A549 (cell line): ENCODE measurements around the gene HOXC10. TPM values are rescaled to one million over a fixed set of nuclear protein-coding genes. Genes with fewer than 3 reads are reported as not detected.

Experiments used
- ATAC-seq, 2 experiments: fragments of 200-7000 bp in 1 of 2; fragments of >200 bp in 1 of 2; cut with Nextera tagmentation in 1 of 2; cut with Tn5 transposase in 1 of 2; 3 replicates each; pipeline versions ENCODE4 v1.8.0 to v1.9.1; 2018 to 2020; ENCODE audit warnings: mild to moderate bottlenecking in 1 of 2, moderate library complexity in 1 of 2
- CTCF ChIA-PET: fragments of 300-600 bp; sonication (Branson Sonifier 250); formaldehyde crosslinking; extraction: SDS; loops from one replicate; lab custom pipeline; 2021; ENCODE audit warnings: antibody characterized with exemption, inconsistent platforms; lab: Yijun Ruan, JAX
- POLR2A ChIA-PET: fragments of 350-600 bp; formaldehyde crosslinking; extraction: SDS; loops from one replicate; lab custom pipeline; 2021; ENCODE audit warnings: antibody characterized with exemption, inconsistent platforms; lab: Yijun Ruan, JAX
- DNase-seq, 2 experiments: peaks; one replicate each; pipeline versions ENCODE4 v3.0.0 to v3.0.0-alpha.2; 2011 to 2016; ENCODE audit warnings: low read depth in 1 of 2, low spot score in 1 of 2
- FAIRE-seq: peaks from 2 replicates; lab custom pipeline; 2011; peaks lifted over from hg19 to GRCh38; lab: Jason Lieb, UNC
- H3K27ac ChIP-seq, 2 experiments: fragments of >200 bp; sonication (Bioruptor Twin); formaldehyde crosslinking; 3 replicates each; pipeline ENCODE4 v1.5.1; 2016 to 2017
- H3K4me1 ChIP-seq: fragments of >200 bp; sonication (Bioruptor Twin); formaldehyde crosslinking; 3 replicates; pipeline ENCODE4 v1.6.1; 2016
- H3K4me2 ChIP-seq: fragments of >200 bp; sonication (Bioruptor Twin); formaldehyde crosslinking; 3 replicates; pipeline ENCODE4 v1.6.1; 2016
- H3K4me3 ChIP-seq: fragments of >200 bp; sonication (Bioruptor Twin); formaldehyde crosslinking; 3 replicates; pipeline ENCODE4 v1.5.1; 2016
- H3K9me3 ChIP-seq: fragments of >200 bp; sonication (Bioruptor Twin); formaldehyde crosslinking; 3 replicates; pipeline ENCODE4 v1.6.1; 2016
- ATOH8 ChIP-seq: fragments of 250-450 bp; sonication (Bioruptor Pico); IDR thresholded peaks from 2 replicates; pipeline ENCODE4 v1.5.0; 2020; ENCODE audit warnings: low read depth, mild to moderate bottlenecking, moderate library complexity
- CBX8 ChIP-seq: fragments of 200-600 bp; sonication (generic); IDR thresholded peaks from 2 replicates; pipeline ENCODE4 v1.6.1; 2016
- CHD4 ChIP-seq: fragments of 200-600 bp; sonication (generic); IDR thresholded peaks from 2 replicates; pipeline ENCODE4 v1.6.1; 2016; ENCODE audit warnings: antibody characterized with exemption, mild to moderate bottlenecking, borderline replicate concordance
- EHMT2 ChIP-seq: fragments of 200-600 bp; sonication (generic); IDR thresholded peaks from 2 replicates; pipeline ENCODE4 v1.6.1; 2016; ENCODE audit warnings: antibody characterized with exemption, low read depth, mild to moderate bottlenecking, moderate library complexity
- GATA3 ChIP-seq: IDR thresholded peaks from 2 replicates; pipeline ENCODE4 v1.6.1; 2012; ENCODE audit warnings: borderline replicate concordance
- HDAC2 ChIP-seq: fragments of 200-600 bp; sonication (generic); IDR thresholded peaks from 2 replicates; pipeline ENCODE4 v1.6.1; 2016
- HOXA7 ChIP-seq: fragments of 250-450 bp; sonication (Bioruptor Pico); IDR thresholded peaks from 2 replicates; pipeline ENCODE4 v1.5.0; 2020; ENCODE audit warnings: mild to moderate bottlenecking, moderate library complexity
- HOXB13 ChIP-seq: fragments of 250-450 bp; sonication (Bioruptor Pico); IDR thresholded peaks from 2 replicates; pipeline ENCODE4 v1.5.0; 2020; ENCODE audit warnings: low read depth, mild to moderate bottlenecking, moderate library complexity
- HOXB5 ChIP-seq: fragments of 250-450 bp; sonication (Bioruptor Pico); IDR thresholded peaks from 2 replicates; pipeline ENCODE4 v1.5.0; 2020; ENCODE audit warnings: mild to moderate bottlenecking, moderate library complexity
- JUN ChIP-seq, 2 experiments: fragments of >200 bp; sonication (Bioruptor Twin); formaldehyde crosslinking; IDR thresholded peaks; 2 replicates in 1 of 2; 3 replicates in 1 of 2; pipeline ENCODE4 v1.6.1; 2016 to 2017
- KDM1A ChIP-seq: fragments of 200-600 bp; sonication (generic); IDR thresholded peaks from 2 replicates; pipeline ENCODE4 v1.6.1; 2016; ENCODE audit warnings: low read depth, mild to moderate bottlenecking
- KDM5A ChIP-seq: fragments of 200-600 bp; sonication (generic); IDR thresholded peaks from 2 replicates; pipeline ENCODE4 v1.6.1; 2016; ENCODE audit warnings: antibody characterized with exemption, mild to moderate bottlenecking
- PHF8 ChIP-seq: fragments of 200-600 bp; sonication (generic); IDR thresholded peaks from 2 replicates; pipeline ENCODE4 v1.6.1; 2016; ENCODE audit warnings: low read depth, mild to moderate bottlenecking, antibody characterized with exemption, moderate library complexity, borderline replicate concordance
- RARB ChIP-seq: fragments of 250-450 bp; sonication (Bioruptor Pico); IDR thresholded peaks from 2 replicates; pipeline ENCODE4 v1.8.0; 2021; ENCODE audit warnings: mild to moderate bottlenecking, moderate library complexity
- REST ChIP-seq: fragments of 200-600 bp; sonication (generic); IDR thresholded peaks from 2 replicates; pipeline ENCODE4 v1.6.1; 2016; ENCODE audit warnings: antibody characterized with exemption, mild to moderate bottlenecking, moderate library complexity
- RFX5 ChIP-seq: fragments of 450-650 bp; IDR thresholded peaks from 2 replicates; pipeline ENCODE4 v1.7.1; 2014; ENCODE audit warnings: antibody characterized with exemption, mild to moderate bottlenecking, moderate library complexity
- TP53 ChIP-seq: fragments of 250-450 bp; sonication (Bioruptor Pico); IDR thresholded peaks from 2 replicates; pipeline ENCODE4 v1.5.0; 2021; ENCODE audit warnings: mild to moderate bottlenecking, moderate library complexity
- USF2 ChIP-seq: fragments of 450-650 bp; IDR thresholded peaks from 2 replicates; pipeline ENCODE4 v1.6.1; 2014; ENCODE audit warnings: antibody characterized with exemption
- ZC3H11A ChIP-seq: fragments of 450-650 bp; IDR thresholded peaks from 2 replicates; pipeline ENCODE4 v1.6.1; 2014; ENCODE audit warnings: antibody characterized with exemption, mild to moderate bottlenecking
- WGBS: methylation state at CpG from one replicate; pipeline ENCODE4 v1.1.6; 2017; ENCODE audit errors: missing lambda C conversion rate; 5-methylcytosine and 5-hydroxymethylcytosine counted together
- polyA plus RNA-seq, 4 experiments: library from polyadenylated mRNA; depleted of rRNA in 3 of 4; stranded (reverse); fragments of >200 nt; fragmentation: RNase III in 1 of 4; extraction: RNeasy Plus Mini Kit Qiagen cat#74134 plus additional on column Dnase treatment in 1 of 4; gene quantifications; 2 replicates in 3 of 4; 3 replicates in 1 of 4; pipeline ENCODE4 v1.2.3, GENCODE V29; 2011 to 2017
- TF ChIP-seq, protein P1 (sequence below): fragments of >200 bp; sonication (Bioruptor Twin); formaldehyde crosslinking; IDR thresholded peaks from 3 replicates; pipeline ENCODE4 v1.5.1; 2016
- TF ChIP-seq, protein P2 (sequence below): fragments of 150-350 bp; IDR thresholded peaks from 2 replicates; pipeline ENCODE4 v1.6.1; 2014; ENCODE audit warnings: low read depth, mild to moderate bottlenecking, low read length
- TF ChIP-seq, protein P3 (sequence below): IDR thresholded peaks from 2 replicates; pipeline ENCODE4 v1.6.1; 2012
- TF ChIP-seq, protein P4 (sequence below): fragments of >200 bp; sonication (Bioruptor Twin); formaldehyde crosslinking; IDR thresholded peaks from 2 replicates; pipeline ENCODE4 v1.6.1; 2016

The HOXC10 gene
- polyA plus RNA-seq, 2 of the 4 experiments (the other 2 are of a cell fraction): 2.9 to 3.2 TPM

DNA sequence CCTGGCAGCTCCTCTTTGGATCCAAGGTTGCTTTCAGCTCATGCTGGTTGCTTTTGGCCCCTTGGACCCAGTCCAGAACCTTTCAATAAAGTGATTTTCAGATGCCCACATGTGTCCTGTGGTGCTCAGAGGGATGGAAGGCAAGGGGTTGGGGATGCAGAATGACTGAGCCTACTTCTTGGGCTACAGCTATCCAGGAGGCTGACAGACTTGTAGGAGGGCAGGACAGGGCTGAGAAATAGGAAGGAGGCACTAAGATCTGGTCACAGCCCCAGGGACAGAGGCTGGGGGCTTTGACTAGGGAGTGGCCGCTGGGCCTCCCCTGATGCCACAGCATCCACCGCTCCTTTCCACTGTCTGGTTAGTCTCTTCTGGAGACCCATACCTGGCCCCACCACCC is 13.3 kb upstream of the HOXC10 start:
- WGBS: 93% methylated on average over 2 of the region's 2 CpGs
- FAIRE-seq (no peak), ATAC-seq (no peak), DNase-seq (no peak)
- Histone ChIP-seq H3K4me1 (peaks cover 7% of the 10 kb centered on the region; the same call in 1 of the 3 replicates), H3K4me2 (no peak overlapping the region), H3K9me3 (no peaks in the 10 kb centered on the region), H3K27ac (no peak overlapping the region), H3K4me3 (no peak overlapping the region)
- ChIA-PET POLR2A (no interaction called here), CTCF (interaction anchor here (0.8 to 3.0 kb wide), 6 partner anchors 12 to 230 kb away, joined by 3 to 14 read pairs (median 4); partner anchors contain the start of gene HOXC10)
- TF ChIP-seq ZC3H11A (no peak), CHD4 (no peak), JUN (IDR thresholded peaks at IDR 0.05) (no peak), CBX8 (no peak), HOXB5 (CRISPR knock-in tag) (no peak), RARB (CRISPR knock-in tag) (no peak), KDM1A (no peak), RFX5 (no peak), HOXB13 (no peak), TP53 (CRISPR knock-in tag) (no peak)
- TF ChIP-seq, protein P1, sequence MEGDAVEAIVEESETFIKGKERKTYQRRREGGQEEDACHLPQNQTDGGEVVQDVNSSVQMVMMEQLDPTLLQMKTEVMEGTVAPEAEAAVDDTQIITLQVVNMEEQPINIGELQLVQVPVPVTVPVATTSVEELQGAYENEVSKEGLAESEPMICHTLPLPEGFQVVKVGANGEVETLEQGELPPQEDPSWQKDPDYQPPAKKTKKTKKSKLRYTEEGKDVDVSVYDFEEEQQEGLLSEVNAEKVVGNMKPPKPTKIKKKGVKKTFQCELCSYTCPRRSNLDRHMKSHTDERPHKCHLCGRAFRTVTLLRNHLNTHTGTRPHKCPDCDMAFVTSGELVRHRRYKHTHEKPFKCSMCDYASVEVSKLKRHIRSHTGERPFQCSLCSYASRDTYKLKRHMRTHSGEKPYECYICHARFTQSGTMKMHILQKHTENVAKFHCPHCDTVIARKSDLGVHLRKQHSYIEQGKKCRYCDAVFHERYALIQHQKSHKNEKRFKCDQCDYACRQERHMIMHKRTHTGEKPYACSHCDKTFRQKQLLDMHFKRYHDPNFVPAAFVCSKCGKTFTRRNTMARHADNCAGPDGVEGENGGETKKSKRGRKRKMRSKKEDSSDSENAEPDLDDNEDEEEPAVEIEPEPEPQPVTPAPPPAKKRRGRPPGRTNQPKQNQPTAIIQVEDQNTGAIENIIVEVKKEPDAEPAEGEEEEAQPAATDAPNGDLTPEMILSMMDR: no peak
- TF ChIP-seq, protein P2, sequence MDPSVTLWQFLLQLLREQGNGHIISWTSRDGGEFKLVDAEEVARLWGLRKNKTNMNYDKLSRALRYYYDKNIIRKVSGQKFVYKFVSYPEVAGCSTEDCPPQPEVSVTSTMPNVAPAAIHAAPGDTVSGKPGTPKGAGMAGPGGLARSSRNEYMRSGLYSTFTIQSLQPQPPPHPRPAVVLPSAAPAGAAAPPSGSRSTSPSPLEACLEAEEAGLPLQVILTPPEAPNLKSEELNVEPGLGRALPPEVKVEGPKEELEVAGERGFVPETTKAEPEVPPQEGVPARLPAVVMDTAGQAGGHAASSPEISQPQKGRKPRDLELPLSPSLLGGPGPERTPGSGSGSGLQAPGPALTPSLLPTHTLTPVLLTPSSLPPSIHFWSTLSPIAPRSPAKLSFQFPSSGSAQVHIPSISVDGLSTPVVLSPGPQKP: no peak
- TF ChIP-seq, protein P3, sequence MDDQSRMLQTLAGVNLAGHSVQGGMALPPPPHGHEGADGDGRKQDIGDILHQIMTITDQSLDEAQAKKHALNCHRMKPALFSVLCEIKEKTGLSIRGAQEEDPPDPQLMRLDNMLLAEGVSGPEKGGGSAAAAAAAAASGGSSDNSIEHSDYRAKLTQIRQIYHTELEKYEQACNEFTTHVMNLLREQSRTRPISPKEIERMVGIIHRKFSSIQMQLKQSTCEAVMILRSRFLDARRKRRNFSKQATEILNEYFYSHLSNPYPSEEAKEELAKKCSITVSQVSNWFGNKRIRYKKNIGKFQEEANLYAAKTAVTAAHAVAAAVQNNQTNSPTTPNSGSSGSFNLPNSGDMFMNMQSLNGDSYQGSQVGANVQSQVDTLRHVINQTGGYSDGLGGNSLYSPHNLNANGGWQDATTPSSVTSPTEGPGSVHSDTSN: no peak

GRCh38 chr12:53972152-53972702 is 12.7 kb upstream of the HOXC10 start:
- Histone ChIP-seq H3K9me3 (no peaks in the 10 kb centered on the region), H3K4me1 (peaks cover 7% of the 10 kb centered on the region; the same call in 1 of the 3 replicates), H3K4me2 (no peak overlapping the region), H3K27ac (no peak overlapping the region), H3K4me3 (no peak overlapping the region)
- no peak for ATAC-seq
- DNase-seq: no peak
- ChIA-PET POLR2A (no interaction called here), CTCF (interaction anchor here (0.8 to 3.0 kb wide), 8 partner anchors 11 to 197 kb away, joined by 3 to 14 read pairs (median 4); partner anchors contain the start of gene HOXC10)
- no peak for FAIRE-seq
- 82% methylated on average over 9 of the region's 9 CpGs for whole genome bisulfite sequencing
- no peak for TF ChIP-seq ATOH8
- TF ChIP-seq, protein P4, sequence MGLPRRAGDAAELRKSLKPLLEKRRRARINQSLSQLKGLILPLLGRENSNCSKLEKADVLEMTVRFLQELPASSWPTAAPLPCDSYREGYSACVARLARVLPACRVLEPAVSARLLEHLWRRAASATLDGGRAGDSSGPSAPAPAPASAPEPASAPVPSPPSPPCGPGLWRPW: no peak
- TF ChIP-seq USF2: no peak
- no peak for TF ChIP-seq KDM5A
- TF ChIP-seq, protein P1: no peak
- no peak for TF ChIP-seq HOXA7 (CRISPR knock-in tag)
- TF ChIP-seq REST: no peak
- TF ChIP-seq EHMT2: no peak
- TF ChIP-seq, protein P2: no peak
- TF ChIP-seq PHF8: no peak
- no peak for TF ChIP-seq GATA3
- no peak for TF ChIP-seq HDAC2
